ENCODE measurements around the gene HSPB6. TPM values are rescaled to one million over a fixed set of nuclear protein-coding genes. Genes with fewer than 3 reads are reported as not detected.

Gene HSPB6
- total and polyA plus RNA-seq, 2 of the 8 experiments (the other 6 are each of a cell fraction or from before 2014, with no cell fraction given): 0.91 TPM; not detected in 1

- TF ChIP-seq CHD7 (IDR thresholded peaks at IDR 0.05; ENCODE audit: insufficient replicate concordance, low read length): no peak
- TF ChIP-seq TBP (IDR thresholded peaks at IDR 0.05; ENCODE audit: low read depth, low read length): no peak
- no peak for TF ChIP-seq GABPA (IDR thresholded peaks at IDR 0.05; ENCODE audit: borderline replicate concordance, insufficient read depth, low read length)
- no peak for TF ChIP-seq TCF12 (IDR thresholded peaks at IDR 0.05; ENCODE audit: low read depth, low read length)
- TF ChIP-seq CBX8 (IDR thresholded peaks at IDR 0.05; ENCODE audit: borderline replicate concordance, low read depth, low read length): no peak
- TF ChIP-seq NRF1 (IDR thresholded peaks at IDR 0.05; ENCODE audit: low read depth, low read length): no peak
Measured at GRCh38 chr19:35742121-35742724, 14.6 kb downstream of the HSPB6 start, which contains the start of gene IGFLR1 (continued).

Measured in H1 (cell line).